Measurements from ENCODE around the gene CDK15.

Gene CDK15

DNA sequence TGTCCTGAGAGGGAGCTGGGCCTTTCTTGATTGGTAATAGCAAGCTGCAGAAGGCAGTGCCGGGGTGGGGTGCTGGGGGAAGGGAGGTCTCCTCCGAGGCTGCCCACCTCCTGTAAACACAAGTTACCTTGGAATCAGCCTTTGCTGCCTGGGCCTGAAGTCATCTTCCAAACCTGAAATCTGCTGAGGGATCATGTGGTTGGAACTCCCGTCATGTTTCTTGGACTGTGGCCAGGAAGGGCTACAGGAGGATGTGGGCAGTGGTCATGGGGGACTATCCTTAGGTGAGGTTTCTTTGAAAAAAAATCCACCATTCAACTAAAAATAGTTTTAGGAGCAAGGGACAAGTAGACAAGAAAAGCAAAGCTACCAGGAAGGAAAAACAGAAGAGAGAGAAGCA, 74.2 kb downstream of the CDK15 start:
- Histone ChIP-seq H3K9ac (ENCODE audit: low read length) (no peak overlapping the region), H3K36me3 (ENCODE audit: insufficient read depth, low read length) (no peaks in the 10 kb centered on the region), H3K4me1 (ENCODE audit: insufficient read depth, low read length, severe bottlenecking) (peaks cover 5% of the 10 kb centered on the region), H3F3A (ENCODE audit: insufficient read depth, low read length) (no peaks in the 10 kb centered on the region), H3K4me3 (ENCODE audit: low read depth, low read length, poor library complexity, severe bottlenecking) (no peak overlapping the region), H3K9me3 (ENCODE audit: low read length) (no peaks in the 10 kb centered on the region), H3K27ac (ENCODE audit: low read depth, low read length, poor library complexity, severe bottlenecking) (no peak overlapping the region), H3K27me3 (ENCODE audit: insufficient read depth, low read length) (peaks cover 8% of the 10 kb centered on the region; the same call in 1 of the 2 replicates), H4K20me1 (ENCODE audit: insufficient read depth, low read length) (no peaks in the 10 kb centered on the region), H3K4me2 (ENCODE audit: low read length) (no peak overlapping the region), H2AFZ (ENCODE audit: low read length) (no peak overlapping the region), H3K79me2 (ENCODE audit: insufficient read depth, low read length) (no peaks in the 10 kb centered on the region), H3K9me2 (ENCODE audit: low read depth, low read length) (no peaks in the 10 kb centered on the region)
- TF ChIP-seq EZH2 (IDR thresholded peaks at IDR 0.05; ENCODE audit: borderline replicate concordance, low read length): no peak
- TF ChIP-seq, protein P1, sequence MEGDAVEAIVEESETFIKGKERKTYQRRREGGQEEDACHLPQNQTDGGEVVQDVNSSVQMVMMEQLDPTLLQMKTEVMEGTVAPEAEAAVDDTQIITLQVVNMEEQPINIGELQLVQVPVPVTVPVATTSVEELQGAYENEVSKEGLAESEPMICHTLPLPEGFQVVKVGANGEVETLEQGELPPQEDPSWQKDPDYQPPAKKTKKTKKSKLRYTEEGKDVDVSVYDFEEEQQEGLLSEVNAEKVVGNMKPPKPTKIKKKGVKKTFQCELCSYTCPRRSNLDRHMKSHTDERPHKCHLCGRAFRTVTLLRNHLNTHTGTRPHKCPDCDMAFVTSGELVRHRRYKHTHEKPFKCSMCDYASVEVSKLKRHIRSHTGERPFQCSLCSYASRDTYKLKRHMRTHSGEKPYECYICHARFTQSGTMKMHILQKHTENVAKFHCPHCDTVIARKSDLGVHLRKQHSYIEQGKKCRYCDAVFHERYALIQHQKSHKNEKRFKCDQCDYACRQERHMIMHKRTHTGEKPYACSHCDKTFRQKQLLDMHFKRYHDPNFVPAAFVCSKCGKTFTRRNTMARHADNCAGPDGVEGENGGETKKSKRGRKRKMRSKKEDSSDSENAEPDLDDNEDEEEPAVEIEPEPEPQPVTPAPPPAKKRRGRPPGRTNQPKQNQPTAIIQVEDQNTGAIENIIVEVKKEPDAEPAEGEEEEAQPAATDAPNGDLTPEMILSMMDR (IDR thresholded peaks at IDR 0.05; ENCODE audit: low read length): no peak

DNA sequence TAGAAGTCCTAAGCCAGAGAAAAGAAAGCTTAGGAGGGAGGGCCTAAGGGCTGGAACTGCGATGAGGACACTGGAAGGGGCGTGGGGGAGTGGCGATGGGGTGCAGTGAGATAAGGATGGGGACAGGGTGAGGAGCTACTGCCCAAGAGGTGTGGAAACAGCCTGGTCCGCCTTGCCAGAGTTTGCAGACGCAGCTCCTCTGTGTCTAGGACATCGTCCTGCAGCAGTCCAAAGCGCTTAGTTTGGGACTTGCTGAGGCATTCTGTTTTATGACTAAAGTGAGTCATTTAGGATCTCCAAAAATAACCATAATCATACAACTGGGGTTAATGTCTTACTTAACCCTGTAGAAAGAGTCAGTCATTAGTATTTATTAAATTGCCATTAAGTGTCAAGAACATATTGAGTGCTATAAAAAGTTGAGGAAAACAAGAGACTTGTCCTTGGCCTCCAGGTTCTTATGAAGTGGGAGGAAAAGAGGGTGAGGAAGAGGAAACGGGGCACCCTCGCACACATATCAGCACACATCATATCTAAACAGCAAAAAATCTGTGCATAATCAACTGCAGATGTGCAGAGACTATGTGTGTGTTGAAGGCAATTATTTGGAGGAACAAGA, 74.8 kb downstream of the CDK15 start:
- Histone ChIP-seq H3K4me3 (ENCODE audit: low read depth, low read length, poor library complexity, severe bottlenecking) (no peak overlapping the region), H4K20me1 (ENCODE audit: insufficient read depth, low read length) (no peaks in the 10 kb centered on the region)

DNA sequence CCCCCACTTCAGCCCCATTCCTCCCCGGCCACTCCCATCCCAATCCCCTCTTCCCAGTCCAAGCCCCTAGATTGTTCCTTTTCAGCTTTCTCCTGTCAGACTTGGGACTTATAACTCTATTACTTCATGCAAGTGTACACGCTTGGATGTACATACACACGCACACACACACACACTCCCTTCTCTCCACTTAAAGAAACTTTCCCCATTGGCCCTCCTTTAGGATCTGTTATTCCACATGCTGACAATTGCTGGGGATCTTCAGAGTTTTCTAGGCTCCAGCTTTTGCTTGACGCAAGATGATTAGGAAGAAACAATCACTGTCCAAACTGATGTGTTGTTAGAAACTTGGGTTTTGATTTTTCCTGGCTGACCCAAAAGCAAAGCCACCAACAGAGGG, 75.4 kb downstream of the CDK15 start:
- H3K9me3 ChIP-seq (ENCODE audit: low read length): no peaks in the 10 kb centered on the region
- peaks cover 5% of the 10 kb centered on the region for H3K4me1 ChIP-seq (ENCODE audit: insufficient read depth, low read length, severe bottlenecking)
- H3K4me3 ChIP-seq (ENCODE audit: low read depth, low read length, poor library complexity, severe bottlenecking): no peak overlapping the region
- TF ChIP-seq EZH2 (IDR thresholded peaks at IDR 0.05; ENCODE audit: borderline replicate concordance, low read length): no peak
- TF ChIP-seq, protein P1 (IDR thresholded peaks at IDR 0.05; ENCODE audit: low read length): no peak
- H4K20me1 ChIP-seq (ENCODE audit: insufficient read depth, low read length): no peaks in the 10 kb centered on the region
- no peak overlapping the region for H3K9ac ChIP-seq (ENCODE audit: low read length)
- no peaks in the 10 kb centered on the region for H3K36me3 ChIP-seq (ENCODE audit: insufficient read depth, low read length)
- no peaks in the 10 kb centered on the region for H3F3A ChIP-seq (ENCODE audit: insufficient read depth, low read length)
- no peak overlapping the region for H3K4me2 ChIP-seq (ENCODE audit: low read length)
- no peak overlapping the region for H3K27ac ChIP-seq (ENCODE audit: low read depth, low read length, poor library complexity, severe bottlenecking)
- H3K79me2 ChIP-seq (ENCODE audit: insufficient read depth, low read length): no peaks in the 10 kb centered on the region
- no peak overlapping the region for H2AFZ ChIP-seq (ENCODE audit: low read length)
- no peaks in the 10 kb centered on the region for H3K9me2 ChIP-seq (ENCODE audit: low read depth, low read length)
- H3K27me3 ChIP-seq (ENCODE audit: insufficient read depth, low read length): peaks cover 8% of the 10 kb centered on the region; the same call in 1 of the 2 replicates

More for the DNA sequence above, 74.8 kb downstream of the CDK15 start:
- no peak overlapping the region for H3K9ac ChIP-seq (ENCODE audit: low read length)
- H3K4me2 ChIP-seq (ENCODE audit: low read length): no peak overlapping the region
- no peaks in the 10 kb centered on the region for H3K9me3 ChIP-seq (ENCODE audit: low read length)
- no peaks in the 10 kb centered on the region for H3F3A ChIP-seq (ENCODE audit: insufficient read depth, low read length)
- H3K9me2 ChIP-seq (ENCODE audit: low read depth, low read length): no peaks in the 10 kb centered on the region
- TF ChIP-seq, protein P1 (IDR thresholded peaks at IDR 0.05; ENCODE audit: low read length): no peak
- TF ChIP-seq EZH2 (IDR thresholded peaks at IDR 0.05; ENCODE audit: borderline replicate concordance, low read length): no peak
- H3K27me3 ChIP-seq (ENCODE audit: insufficient read depth, low read length): peaks cover 8% of the 10 kb centered on the region; the same call in 1 of the 2 replicates
- H3K79me2 ChIP-seq (ENCODE audit: insufficient read depth, low read length): no peaks in the 10 kb centered on the region
- H3K27ac ChIP-seq (ENCODE audit: low read depth, low read length, poor library complexity, severe bottlenecking): no peak overlapping the region
- H2AFZ ChIP-seq (ENCODE audit: low read length): no peak overlapping the region
- peaks cover 5% of the 10 kb centered on the region for H3K4me1 ChIP-seq (ENCODE audit: insufficient read depth, low read length, severe bottlenecking)
- no peaks in the 10 kb centered on the region for H3K36me3 ChIP-seq (ENCODE audit: insufficient read depth, low read length)

Measured in OCI-LY1 (cell line).